Upper lobe of left lung (tissue), 6 donors: ENCODE results near the gene KCNJ16. TPM values are rescaled to one million over a fixed set of nuclear protein-coding genes. Genes with fewer than 3 reads are reported as not detected.

Experiments used
- ATAC-seq, 2 donors: fragments of 200-7000 bp; cut with Tn5 transposase; one replicate each; pipeline ENCODE4 v1.9.1; 2022; ENCODE audit warnings: mild to moderate bottlenecking in 2 of 2, moderate library complexity in 2 of 2; ENCODE audit not compliant: low FRiP score in 2 of 2
- DNase-seq, 2 donors: peaks; one replicate each; pipeline ENCODE4 v3.0.0-alpha.2; 2019 to 2020
- H3K27ac ChIP-seq, 4 donors: fragments of 200-600 bp; sonication (generic); one replicate each; pipeline ENCODE4 v1.5.1; 2016 to 2019
- H3K27me3 ChIP-seq, 4 donors: fragments of 200-600 bp; sonication (generic); one replicate each; pipeline ENCODE4 v1.5.1; 2017 to 2019
- H3K36me3 ChIP-seq, 4 donors: fragments of 200-600 bp; sonication (generic); one replicate each; pipeline ENCODE4 v1.5.1; 2016 to 2019
- H3K4me1 ChIP-seq, 4 donors: fragments of 200-600 bp; sonication (generic); one replicate each; pipeline ENCODE4 v1.5.1; 2018 to 2019
- H3K4me3 ChIP-seq, 4 donors: fragments of 200-600 bp; sonication (generic); one replicate each; pipeline ENCODE4 v1.5.1; 2017 to 2019; ENCODE audit warnings: mild to moderate bottlenecking in 2 of 4, moderate library complexity in 1 of 4
- H3K9me3 ChIP-seq, 4 donors: fragments of 200-600 bp; sonication (generic); one replicate each; pipeline ENCODE4 v1.5.1; 2018 to 2019
- EP300 ChIP-seq, 4 donors: sonication (generic); formaldehyde crosslinking; IDR thresholded peaks; one replicate each; pipeline ENCODE4 v1.5.1; 2017; ENCODE audit warnings: antibody characterized with exemption in 4 of 4, control low read depth in 2 of 4
- POLR2A ChIP-seq, 4 donors: fragments of 450-650 bp; IDR thresholded peaks; one replicate each; pipeline ENCODE4 v1.5.1; 2016 to 2017; ENCODE audit warnings: antibody characterized with exemption in 4 of 4, mild to moderate bottlenecking in 2 of 4
- POLR2AphosphoS5 ChIP-seq, 2 donors: sonication (generic); formaldehyde crosslinking; IDR thresholded peaks; one replicate each; pipeline ENCODE4 v1.5.1; 2017; ENCODE audit warnings: antibody characterized with exemption in 2 of 2
- WGBS, 2 donors: methylation state at CpG; one replicate each; pipeline ENCODE4 v1.1.5; 2017 to 2018; 5-methylcytosine and 5-hydroxymethylcytosine counted together
- total RNA-seq, 6 donors: library from RNA; depleted of rRNA in 4 of 6; stranded (reverse); fragments of >200 nt in 4 of 6; gene quantifications; one replicate each; pipeline versions ENCODE4 v1.1.0 to v1.2.1, GENCODE V29; 2016 to 2021
- TF ChIP-seq, protein P1 (sequence below), 6 experiments: fragments of 450-650 bp in 4 of 6; fragments of 200-600 bp in 2 of 6; sonication (generic) in 2 of 6; IDR thresholded peaks; one replicate each; pipeline ENCODE4 v1.5.1; 2016 to 2019; ENCODE audit warnings: antibody characterized with exemption in 6 of 6
- donor health status: DM: no; HTN: no; CAD: no; lungs with moderate emphysema.
- donor health status: DM: no; HTN: yes; CAD: no; lungs with severe emphysema.

KCNJ16 gene
- total RNA-seq, 6 donors from 2014 or later, result 0.20 to 1.4 (median 0.59) TPM; not detected in 1

GRCh38 chr17:70136131-70136530 is 61.1 kb downstream of the KCNJ16 start:
- ATAC-seq (no peak), DNase-seq (no peak)
- Histone ChIP-seq H3K27ac (no peak overlapping the region), H3K27me3 (no peaks in the 10 kb centered on the region), H3K4me1 (peaks cover 11 to 24% (median 17%) of the 10 kb centered on the region in 4 donors), H3K9me3 (no peaks in the 10 kb centered on the region), H3K4me3 (no peak overlapping the region), H3K36me3 (no peaks in the 10 kb centered on the region)
- WGBS, 2 donors, result 70 to 73% methylated on average over 5 of the region's 5 CpGs
- TF ChIP-seq POLR2A (IDR thresholded peaks at IDR 0.05) (no peak), EP300 (IDR thresholded peaks at IDR 0.05) (no peak), POLR2AphosphoS5 (IDR thresholded peaks at IDR 0.05) (no peak)
- TF ChIP-seq, protein P1, sequence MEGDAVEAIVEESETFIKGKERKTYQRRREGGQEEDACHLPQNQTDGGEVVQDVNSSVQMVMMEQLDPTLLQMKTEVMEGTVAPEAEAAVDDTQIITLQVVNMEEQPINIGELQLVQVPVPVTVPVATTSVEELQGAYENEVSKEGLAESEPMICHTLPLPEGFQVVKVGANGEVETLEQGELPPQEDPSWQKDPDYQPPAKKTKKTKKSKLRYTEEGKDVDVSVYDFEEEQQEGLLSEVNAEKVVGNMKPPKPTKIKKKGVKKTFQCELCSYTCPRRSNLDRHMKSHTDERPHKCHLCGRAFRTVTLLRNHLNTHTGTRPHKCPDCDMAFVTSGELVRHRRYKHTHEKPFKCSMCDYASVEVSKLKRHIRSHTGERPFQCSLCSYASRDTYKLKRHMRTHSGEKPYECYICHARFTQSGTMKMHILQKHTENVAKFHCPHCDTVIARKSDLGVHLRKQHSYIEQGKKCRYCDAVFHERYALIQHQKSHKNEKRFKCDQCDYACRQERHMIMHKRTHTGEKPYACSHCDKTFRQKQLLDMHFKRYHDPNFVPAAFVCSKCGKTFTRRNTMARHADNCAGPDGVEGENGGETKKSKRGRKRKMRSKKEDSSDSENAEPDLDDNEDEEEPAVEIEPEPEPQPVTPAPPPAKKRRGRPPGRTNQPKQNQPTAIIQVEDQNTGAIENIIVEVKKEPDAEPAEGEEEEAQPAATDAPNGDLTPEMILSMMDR (IDR thresholded peaks at IDR 0.05), result no peak

- ATAC-seq, result peak; percentile 91 to 93
- Histone ChIP-seq H3K27ac (peak overlapping the region; percentile 75 to 87 (median 82)), H3K27me3 (no peaks in the 10 kb centered on the region), H3K4me3 (peak overlapping the region in 3 of 4 donors; percentile 22 to 45 (median 30)), H3K36me3 (no peaks in the 10 kb centered on the region), H3K4me1 (peaks cover 11 to 24% (median 17%) of the 10 kb centered on the region in 4 donors), H3K9me3 (no peaks in the 10 kb centered on the region)
- 11 to 15% methylated on average over 9 of the region's 9 CpGs for WGBS, 2 donors
- TF ChIP-seq POLR2A (IDR thresholded peaks at IDR 0.05), result peak in 1 of 4 donors; percentile 47
- TF ChIP-seq POLR2AphosphoS5 (IDR thresholded peaks at IDR 0.05), result peak in 1 of 2 donors; percentile 68
- TF ChIP-seq EP300 (IDR thresholded peaks at IDR 0.05), result peak in 1 of 4 donors; percentile 37
- TF ChIP-seq, protein P1 (IDR thresholded peaks at IDR 0.05), result no peak
- peak in 1 of 2 donors; percentile 73 for DNase-seq
Measured at GRCh38 chr17:70137451-70138230, 62.6 kb downstream of the KCNJ16 start.

DNA sequence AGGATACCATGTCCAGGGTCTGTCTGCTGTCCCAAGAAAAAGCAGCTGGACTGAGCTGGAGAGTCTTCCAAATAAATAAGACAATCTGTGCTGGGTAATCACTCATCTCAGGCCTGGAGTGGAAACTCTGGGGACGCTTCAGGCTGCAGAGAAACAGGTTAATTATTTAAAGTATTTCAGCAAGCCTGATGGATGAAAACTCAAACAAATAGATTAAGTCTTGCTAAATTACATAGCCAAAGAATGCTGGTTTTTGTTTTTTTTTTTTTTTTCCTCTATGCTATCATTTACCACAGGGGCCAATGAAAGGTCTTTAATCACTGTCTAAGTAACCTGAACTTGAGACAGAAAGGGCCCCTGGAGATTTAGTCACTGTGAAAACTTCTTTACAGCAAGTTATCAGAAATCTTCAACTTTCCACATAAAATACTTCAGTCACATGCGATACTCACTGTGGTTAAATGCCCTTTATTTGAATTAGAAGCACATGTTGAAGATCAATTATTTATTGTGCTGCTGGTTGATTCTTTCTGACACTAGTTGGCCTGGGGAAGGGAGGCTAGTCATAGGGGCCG is 63.4 kb downstream of the KCNJ16 start:
- Histone ChIP-seq H3K36me3 (no peaks in the 10 kb centered on the region), H3K9me3 (no peaks in the 10 kb centered on the region), H3K4me3 (peak overlapping the region in 1 of 4 donors; percentile 45), H3K27ac (peak overlapping the region; percentile 75 to 87 (median 82)), H3K27me3 (no peaks in the 10 kb centered on the region), H3K4me1 (peaks cover 11 to 24% (median 17%) of the 10 kb centered on the region in 4 donors)
- DNase-seq (no peak), ATAC-seq (peak in 1 of 2 donors; percentile 52)
- TF ChIP-seq POLR2AphosphoS5 (IDR thresholded peaks at IDR 0.05) (no peak), POLR2A (IDR thresholded peaks at IDR 0.05) (no peak), EP300 (IDR thresholded peaks at IDR 0.05) (no peak)
- TF ChIP-seq, protein P1 (IDR thresholded peaks at IDR 0.05), result no peak
- whole genome bisulfite sequencing, 2 donors, result 75 to 79% methylated on average over 3 of the region's 3 CpGs

- Histone ChIP-seq H3K9me3 (no peaks in the 10 kb centered on the region), H3K27me3 (no peaks in the 10 kb centered on the region), H3K4me3 (no peak overlapping the region), H3K27ac (no peak overlapping the region), H3K36me3 (no peaks in the 10 kb centered on the region), H3K4me1 (peaks cover 11 to 26% (median 18%) of the 10 kb centered on the region in 4 donors)
- WGBS, 2 donors, result 43 to 48% methylated on average over 3 of the region's 3 CpGs
- DNase-seq (no peak), ATAC-seq (no peak)
- TF ChIP-seq, protein P1 (IDR thresholded peaks at IDR 0.05), result no peak
- TF ChIP-seq POLR2AphosphoS5 (IDR thresholded peaks at IDR 0.05) (no peak), POLR2A (IDR thresholded peaks at IDR 0.05) (no peak), EP300 (IDR thresholded peaks at IDR 0.05) (no peak)
Measured at GRCh38 chr17:70139449-70139993, 64.5 kb downstream of the KCNJ16 start.
